HG02759 (cell line): ENCODE data around the gene GCN1.
A peak's percentile ranks its signal among the peaks of the same experiment; 100 is the strongest.

Experiments
- ATAC-seq: cut with Tn5 transposase; IDR thresholded peaks from one replicate; pipeline ENCODE4 v1.9.1; 2021; ENCODE audit warnings: mild to moderate bottlenecking, moderate library complexity; ENCODE audit not compliant: unreplicated experiment

GCN1 gene

DNA sequence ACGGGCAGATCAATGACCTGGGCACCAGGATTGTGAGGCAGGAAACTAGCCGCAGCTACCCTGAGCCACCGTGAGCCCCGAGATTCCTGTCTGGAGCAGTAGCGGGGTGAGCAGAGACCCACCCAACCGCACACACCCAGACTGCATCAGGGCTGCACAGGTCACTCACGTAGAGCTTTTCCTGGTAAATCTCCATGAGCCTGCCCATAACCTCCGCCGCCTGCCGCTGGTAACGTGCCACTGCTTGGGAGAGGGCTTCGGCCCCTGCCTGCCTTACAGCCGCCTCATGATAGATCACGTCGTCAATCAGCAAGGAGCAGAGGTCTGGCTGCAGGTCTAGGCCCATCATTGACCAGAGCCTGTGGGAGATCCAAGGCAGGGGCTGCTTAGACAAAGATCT lies 39.4 kb downstream of the GCN1 start:
- ATAC-seq: no peak

DNA sequence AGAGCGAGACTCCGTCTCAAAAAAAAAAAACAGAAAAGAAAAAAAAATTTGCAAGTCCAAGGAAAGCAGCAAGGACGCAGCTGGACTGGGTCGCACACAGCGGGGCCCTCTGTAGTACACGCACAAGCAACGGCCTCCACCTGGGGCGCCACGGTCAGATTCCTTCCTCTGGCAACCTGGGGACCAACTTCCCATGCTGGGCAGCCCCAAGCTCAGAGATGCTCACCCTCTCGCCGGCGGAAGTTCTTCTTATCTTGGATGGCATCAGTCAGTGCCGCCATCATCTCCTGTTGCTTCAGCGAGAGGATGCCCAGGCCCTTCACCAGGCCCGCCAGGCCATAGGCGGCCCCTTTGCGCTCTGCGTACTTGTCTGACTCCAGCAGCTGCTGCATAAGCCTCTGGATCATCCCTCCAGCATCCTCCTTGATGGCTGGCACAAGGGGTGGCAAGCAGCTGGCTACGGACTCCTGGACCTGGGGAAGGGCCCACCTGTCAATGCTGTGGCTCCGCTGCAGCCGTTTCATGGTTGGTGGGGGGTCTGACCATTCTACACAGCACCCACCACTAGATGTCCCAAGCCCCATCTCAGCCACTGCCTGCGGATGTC lies 43.5 kb downstream of the GCN1 start:
- no peak for ATAC-seq

GRCh38 chr12:120148011-120148410 lies 46.5 kb downstream of the GCN1 start:
- no peak for ATAC-seq

DNA sequence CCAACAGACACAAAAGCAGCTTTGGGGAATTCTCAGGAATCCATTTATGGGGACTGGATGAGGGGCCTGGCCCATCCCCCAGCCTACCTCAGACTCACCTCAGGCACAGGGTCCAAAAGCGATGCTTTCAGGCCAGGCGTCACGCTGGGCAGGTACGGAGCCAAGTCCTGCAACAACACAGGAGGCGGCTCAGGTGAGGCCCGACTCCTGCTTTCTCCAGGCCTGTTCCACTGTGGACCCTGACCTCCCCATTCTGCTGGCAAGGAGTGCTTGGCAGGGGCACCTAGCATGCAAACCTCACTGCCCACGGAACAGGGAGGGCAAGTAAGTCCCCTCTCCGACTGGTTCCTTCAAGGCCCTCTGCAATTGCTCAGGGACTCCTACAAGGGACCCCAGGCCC lies 49.4 kb downstream of the GCN1 start:
- ATAC-seq: no peak

DNA sequence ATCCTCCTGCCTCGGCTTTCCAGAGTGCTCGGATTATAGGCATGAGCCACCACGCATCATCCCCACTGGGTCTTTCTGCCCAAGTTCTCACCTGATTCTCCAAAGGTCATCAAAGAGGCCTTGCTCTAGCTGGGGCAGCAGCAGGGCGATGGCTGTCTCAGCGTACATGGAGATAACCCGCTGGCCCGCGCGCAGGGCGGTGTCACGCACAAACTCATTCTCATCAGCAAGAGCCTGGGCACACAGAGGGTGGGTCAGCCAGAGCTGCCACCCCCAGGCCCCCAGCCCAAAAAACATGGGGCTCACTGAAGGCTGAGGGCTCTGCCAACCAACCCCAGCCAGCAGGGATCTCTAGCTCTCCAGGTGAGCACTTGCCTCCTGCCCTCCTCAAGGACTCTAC lies 50.3 kb downstream of the GCN1 start:
- ATAC-seq: no peak

DNA sequence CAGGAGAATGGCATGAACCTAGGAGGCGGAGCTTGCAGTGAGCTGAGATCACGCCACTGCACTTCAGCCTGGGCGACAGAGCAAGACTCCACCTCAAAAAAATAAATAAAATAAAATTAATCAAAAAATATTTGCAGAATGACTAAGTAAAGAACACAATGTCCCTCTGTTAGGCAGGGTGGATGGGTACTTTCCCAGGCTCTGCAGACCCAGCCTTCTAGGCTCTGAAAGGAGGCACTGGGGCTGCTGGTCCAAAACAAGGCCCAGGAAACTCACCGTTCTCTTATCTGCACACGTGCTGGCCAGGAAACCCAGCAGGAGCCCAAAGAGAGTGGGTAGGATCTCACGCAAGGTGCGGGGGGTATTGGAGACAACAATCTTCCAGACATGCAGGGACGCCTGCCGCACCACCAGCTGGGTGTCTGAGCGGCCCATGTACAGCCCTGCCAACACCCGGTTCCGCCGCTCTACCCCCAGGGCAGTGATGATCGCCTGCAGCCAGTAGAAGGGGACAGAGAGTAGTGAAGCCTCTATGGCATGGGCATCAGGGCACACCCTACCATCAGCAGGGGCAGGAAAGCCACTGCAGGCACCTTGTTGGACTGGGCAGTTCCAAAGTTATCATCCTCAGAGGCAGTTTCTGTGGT lies 52.2 kb downstream of the GCN1 start:
- no peak for ATAC-seq

DNA sequence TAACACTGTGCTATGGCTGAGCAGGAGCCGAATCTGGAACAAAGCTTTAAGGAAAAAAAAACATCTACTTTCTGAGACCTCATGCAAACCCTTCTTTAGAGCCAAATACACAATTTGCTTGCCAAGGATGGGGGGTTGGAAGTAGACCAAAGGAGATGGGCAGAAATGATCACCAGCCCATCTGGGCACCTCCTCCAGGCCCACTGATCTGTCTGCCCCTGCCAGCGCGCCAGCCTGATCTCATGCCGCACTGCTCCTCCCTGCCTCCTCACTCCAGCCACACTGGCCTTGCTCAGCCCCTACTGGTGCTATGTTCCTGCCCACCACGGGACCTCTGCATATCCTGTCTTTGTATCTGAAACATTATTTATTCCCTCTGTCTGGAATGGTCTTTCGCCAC lies 53.2 kb downstream of the GCN1 start:
- ATAC-seq: no peak

DNA sequence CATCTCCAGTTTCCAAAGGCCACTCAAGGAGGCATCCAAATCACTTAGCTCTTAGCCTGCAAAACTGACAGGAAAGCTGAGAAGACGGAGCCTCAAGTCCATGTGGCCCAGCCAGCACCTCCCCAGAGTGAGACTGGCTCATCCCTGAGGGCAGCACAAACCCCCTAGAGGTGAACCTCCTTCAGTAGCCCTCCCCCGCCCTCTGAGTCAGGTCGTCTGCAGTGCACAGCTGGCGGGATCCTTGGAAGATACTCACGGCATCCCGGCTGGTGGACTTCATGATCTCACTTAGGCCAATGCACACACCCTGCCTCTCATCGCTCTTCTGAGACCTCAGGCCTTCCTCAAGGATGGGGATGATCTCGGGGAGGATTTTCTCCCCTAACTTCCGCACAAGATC lies 53.9 kb downstream of the GCN1 start:
- ATAC-seq: no peak

GRCh38 chr12:120139958-120140357 lies 54.6 kb downstream of the GCN1 start:
- no peak for ATAC-seq

DNA sequence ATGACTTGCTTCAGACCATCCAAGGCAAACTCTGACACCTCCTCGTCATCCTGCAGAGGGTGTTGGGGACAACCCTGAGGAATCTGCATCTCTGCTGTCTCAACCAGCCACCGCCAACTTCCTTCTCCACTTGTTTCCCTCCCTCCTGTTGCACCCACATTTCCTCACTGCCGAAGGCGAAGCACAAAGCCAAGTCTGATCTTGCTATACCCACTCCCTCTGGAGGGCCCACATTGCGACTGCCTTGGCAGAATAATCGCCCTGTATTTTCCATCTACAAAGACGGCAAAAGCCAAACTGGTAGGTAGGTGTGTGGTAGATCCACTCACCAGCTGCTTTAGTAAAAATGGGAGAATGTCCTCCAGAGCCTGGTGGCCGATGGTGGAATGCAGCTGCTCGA lies 56.1 kb downstream of the GCN1 start:
- ATAC-seq: no peak

DNA sequence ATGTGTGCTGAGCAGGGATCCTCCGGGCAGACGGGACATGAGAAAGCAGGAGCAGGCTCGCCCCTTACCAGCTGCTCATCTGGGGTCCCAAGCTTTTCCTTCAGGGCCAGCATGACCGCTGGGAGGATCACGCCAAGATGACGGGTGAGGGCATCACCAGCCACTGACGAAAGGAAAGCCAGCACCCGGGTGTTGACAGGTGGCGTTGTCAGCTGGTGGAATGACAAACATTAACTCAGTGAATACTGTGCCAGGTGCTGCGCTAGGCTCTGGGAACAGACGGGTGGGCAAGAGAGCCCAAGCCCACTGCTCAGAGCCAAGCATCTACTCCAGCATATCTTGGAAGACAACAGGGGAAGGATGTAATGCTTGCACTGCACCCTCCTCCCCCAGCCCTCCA lies 56.7 kb downstream of the GCN1 start:
- no peak for ATAC-seq

DNA sequence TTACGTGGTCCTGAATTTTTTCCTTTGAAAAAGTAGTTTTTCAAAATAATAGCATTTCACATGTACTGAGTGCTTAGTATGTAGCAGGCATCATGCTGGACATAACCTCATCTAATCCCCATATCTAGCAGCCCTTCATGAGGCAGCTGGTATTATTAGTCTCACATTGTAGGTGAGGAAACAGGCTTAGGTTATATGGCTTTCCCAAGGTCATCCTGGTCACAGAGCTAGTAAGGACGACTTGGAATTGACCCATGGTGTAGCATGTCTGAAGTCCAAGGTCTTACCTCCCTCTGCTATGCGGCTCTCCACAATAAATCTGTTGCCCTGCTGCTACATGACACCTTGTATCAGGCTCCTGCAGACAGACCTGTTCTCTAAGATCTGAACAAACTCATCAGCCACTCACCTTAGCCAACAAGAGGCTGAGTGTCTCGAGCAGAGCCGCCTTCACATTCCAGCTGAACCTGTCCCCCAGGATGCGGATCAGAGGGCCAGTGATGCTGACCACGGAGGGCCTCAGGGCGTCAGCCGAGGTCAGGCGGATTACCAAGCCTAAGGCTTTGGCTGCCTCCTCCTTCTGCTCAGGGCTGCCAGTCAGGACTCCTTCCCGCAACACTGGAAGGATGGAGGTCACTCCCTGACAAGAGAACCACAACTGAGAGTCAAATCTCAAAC lies 58.3 kb downstream of the GCN1 start:
- ATAC-seq: no peak

DNA sequence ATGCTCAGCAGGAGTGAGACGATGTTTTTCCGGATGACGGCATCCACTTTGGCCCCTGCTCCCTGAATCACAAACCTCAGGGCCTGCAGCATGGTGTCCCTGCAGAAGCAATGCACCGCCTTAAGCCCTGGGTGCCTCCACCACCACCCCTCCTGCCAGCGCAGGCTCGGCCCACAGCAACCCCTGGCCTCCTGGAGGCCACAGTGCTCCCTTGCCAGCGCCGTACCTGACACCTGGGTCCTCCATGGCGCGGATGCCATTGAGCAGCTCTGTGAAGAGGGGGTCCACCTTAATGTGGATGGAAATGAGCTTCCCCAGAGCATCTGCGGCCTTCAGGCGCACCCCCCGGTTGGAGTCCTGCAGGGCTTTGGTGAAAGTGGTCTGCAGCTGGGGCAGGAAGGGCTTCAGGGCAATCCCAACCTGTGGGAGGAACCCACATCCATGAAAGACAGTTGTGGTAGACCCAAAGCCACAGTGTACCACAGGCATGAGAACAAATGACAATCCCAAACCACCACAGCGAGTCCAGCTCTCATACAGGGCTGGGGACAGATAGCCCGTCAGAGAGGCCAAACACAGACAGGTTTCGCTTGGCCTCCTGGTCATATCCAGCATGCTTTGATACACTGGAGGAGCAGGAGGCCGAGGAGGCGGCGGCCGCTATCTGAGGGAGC lies 60.1 kb downstream of the GCN1 start:
- ATAC-seq: no peak

DNA sequence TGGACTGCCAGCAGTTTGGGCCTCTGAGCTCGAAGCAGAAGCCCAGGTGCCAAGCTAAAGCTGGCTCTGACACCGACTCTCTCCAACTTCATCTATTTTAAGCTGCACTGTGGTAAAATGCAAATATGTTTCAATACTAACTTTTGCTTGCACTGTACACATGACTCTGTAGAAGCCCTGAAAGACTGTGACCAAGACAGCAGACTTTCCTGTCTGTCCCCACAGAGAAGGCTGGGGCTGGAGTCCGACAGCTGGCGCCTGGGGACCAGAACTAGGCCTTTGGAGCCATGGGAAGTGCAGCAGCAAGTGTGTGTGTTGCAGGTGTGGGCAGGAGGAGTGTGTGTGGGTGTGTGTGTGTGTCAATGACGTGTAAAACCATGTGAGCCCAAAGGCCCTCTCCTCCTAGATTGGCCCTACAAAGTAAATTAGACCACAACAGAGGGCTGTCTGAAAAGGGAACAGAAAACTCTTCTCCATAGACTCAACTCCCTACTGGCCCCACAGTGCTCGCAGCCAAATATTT lies 61.6 kb downstream of the GCN1 start:
- ATAC-seq: peak; percentile 90

- ATAC-seq: no peak
Measured at GRCh38 chr12:120132054-120132836, 62.3 kb downstream of the GCN1 start.

- no peak for ATAC-seq
Measured at GRCh38 chr12:120131116-120131515, 63.4 kb downstream of the GCN1 start.

- ATAC-seq: no peak
Measured at GRCh38 chr12:120130011-120130410, 64.5 kb downstream of the GCN1 start.

GRCh38 chr12:120126635-120127005 lies 67.9 kb downstream of the GCN1 start:
- ATAC-seq: no peak

DNA sequence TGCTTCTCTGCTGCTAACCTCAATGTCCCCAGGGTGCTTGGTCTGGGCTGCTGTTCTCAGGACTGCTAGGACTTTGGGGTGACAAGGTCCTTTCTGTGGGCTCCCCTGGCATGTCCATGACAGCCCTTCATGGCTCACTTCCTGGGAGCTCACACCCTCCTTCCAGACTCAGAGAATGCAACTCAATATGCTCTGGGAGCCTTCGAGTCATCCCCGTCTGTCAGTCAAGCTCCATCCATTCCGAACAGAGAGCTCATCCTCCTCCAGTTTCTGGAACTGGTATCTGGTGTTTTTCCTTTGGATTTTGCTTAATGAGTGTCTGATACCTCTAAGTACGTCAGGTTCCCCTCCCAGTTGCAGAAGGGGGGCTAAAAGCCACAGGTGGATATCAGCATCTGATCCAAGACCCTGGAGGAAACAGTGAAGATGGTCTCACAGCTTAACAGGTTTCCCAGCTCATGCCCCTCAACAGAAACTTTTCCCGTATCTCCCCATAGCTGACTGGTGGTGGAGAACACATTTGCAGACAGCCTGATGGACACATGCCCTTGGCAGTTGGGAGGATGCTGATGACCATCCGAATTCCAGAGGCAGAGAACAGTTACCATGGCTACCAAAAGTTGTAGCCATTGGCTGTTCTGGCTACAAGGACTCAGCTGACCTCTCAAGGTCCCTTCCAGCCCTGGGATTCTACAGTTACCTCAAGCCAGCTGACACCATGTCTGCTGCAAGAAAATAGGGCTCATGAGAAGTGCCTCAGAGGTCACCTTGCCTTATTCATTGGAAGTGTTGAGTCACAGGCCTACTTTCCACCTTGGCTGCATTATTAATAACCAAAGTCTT lies 68.5 kb downstream of the GCN1 start:
- no peak for ATAC-seq

- ATAC-seq: no peak
Measured at GRCh38 chr12:120125029-120125428, 69.5 kb downstream of the GCN1 start.
